T47D (cell line): ENCODE measurements around the gene ABTB1.
"Not testable (repeated sequence)": the region's sequence is repeated elsewhere in the genome, so short reads cannot be mapped to it uniquely, and the experiment has no call there.

Source experiments
- DNase-seq, 2 experiments: peaks; one replicate each; pipeline versions ENCODE4 v3.0.0 to v3.0.0-alpha.2; 2011 to 2012; ENCODE audit warnings: low read depth in 1 of 2, low spot score in 1 of 2
- JUND ChIP-seq: IDR thresholded peaks from 2 replicates; pipeline ENCODE4 v1.6.1; 2012; ENCODE audit warnings: low read depth
- in situ Hi-C: cut with HindIII; loops from 2 replicates; pipeline ENCODE4 v1.10.0; 2016; ENCODE audit warnings: low sequenced_read_pairs, low pct_unique_long_range_greater_than_20kb

ABTB1 gene

GRCh38 chr3:127678611-127679533 is 6.1 kb downstream of the ABTB1 start:
- in situ Hi-C loops: no loop called here
- no peak for DNase-seq
- no peak for TF ChIP-seq JUND

DNA sequence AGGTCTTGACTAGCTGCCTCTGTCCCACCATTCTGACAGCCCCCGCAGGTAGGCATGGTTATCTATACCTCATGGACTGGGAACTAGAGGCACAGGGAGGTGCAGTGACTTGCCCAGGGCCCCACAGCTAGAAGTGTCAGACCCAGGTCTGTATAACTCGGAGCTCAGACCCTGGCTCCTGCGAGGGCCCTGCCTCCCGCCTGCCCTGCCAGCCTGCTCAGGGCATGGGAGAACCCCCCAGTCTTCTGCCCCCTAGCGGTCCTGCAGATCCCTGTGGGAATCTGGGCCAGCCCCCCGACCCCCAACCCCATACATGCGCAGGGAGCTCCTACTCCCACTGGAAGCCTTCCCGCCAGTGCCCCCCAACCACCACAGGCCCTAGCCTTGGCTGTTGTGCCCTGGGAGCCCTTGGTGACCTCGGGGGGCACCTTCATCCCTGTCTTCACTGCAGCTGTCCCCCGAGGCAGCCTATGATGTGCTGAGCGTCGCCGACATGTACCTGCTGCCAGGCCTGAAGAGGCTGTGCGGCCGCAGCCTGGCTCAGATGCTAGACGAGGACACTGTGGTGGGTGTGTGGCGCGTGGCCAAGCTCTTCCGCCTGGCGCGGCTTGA is 6.9 kb downstream of the ABTB1 start:
- in situ Hi-C loops: no loop called here
- DNase-seq: no peak
- TF ChIP-seq JUND: no peak

DNA sequence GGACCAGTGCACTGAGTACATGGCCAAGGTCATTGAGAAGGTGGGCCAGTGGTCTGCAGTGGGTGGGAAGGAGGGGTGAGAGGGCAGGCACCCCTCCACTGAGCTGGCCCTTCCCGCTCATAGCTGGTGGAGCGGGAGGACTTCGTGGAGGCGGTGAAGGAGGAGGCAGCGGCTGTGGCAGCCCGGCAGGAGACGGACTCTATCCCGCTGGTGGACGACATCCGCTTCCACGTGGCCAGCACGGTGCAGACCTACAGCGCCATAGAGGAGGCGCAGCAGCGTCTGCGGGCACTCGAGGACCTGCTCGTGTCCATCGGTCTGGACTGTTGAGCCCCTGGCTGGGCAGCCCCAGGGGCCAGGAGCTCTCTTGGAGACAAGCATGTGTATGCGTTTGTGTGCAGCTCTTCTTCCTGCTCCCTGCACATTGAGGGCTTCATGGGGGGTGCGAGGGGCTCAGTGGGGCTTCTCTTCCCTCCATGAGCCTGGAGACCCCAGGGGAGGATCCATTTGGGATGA is 7.5 kb downstream of the ABTB1 start:
- no peak for DNase-seq
- no peak for TF ChIP-seq JUND
- in situ Hi-C loops: no loop called here

GRCh38 chr3:127680798-127681221 is 8.1 kb downstream of the ABTB1 start:
- in situ Hi-C loops: no loop called here
- TF ChIP-seq JUND: no peak
- DNase-seq: no peak

- DNase-seq, in situ Hi-C loops: not testable (repeated sequence)
Measured at GRCh38 chr3:127682175-127682554, 9.4 kb downstream of the ABTB1 start.

GRCh38 chr3:127682561-127682960 is 9.8 kb downstream of the ABTB1 start:
- in situ Hi-C loops: no loop called here
- TF ChIP-seq JUND: no peak
- DNase-seq: no peak

- DNase-seq: no peak
- in situ Hi-C loops: no loop called here
- TF ChIP-seq JUND: no peak
Measured at GRCh38 chr3:127684871-127685707, 12.3 kb downstream of the ABTB1 start.

DNA sequence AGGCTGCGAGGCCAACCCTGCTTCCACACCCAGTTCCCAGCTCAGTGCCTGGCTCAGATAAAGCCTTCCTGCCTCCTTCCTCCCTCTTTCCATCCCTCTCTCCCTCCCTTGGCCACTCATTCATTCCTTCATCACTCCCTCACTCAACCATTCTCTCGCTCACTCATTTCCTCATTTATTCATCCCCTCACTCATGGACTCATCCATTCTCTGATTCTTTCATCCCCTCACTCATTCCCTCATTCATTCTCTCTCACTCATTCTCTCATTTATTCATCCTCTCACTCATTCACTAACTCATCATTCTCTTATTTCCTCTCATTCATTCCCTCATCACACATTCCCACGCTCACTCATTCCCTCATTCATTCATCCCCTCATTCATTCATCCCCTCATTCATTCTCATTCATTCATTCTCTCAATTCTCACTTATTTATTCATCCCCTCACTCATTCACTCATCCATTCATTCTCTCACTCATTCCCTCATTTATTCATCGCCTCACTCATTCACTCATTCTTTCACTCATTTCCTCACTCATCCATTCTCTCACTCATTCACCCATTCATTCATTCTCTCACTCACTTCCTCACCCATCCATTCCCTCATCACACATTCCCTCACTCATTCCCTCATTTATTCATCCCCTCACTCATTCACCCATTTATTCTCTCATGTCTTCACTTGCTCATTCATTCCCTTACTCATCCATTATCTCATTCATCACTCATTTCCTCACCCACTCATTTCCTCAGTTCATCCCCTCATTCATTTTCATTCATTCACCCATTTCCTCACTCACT is 13.2 kb downstream of the ABTB1 start:
- in situ Hi-C loops: no loop called here
- no peak for DNase-seq
- TF ChIP-seq JUND: no peak

- in situ Hi-C loops: no loop called here
- no peak for DNase-seq
- TF ChIP-seq JUND: no peak
Measured at GRCh38 chr3:127686512-127686894, 13.8 kb downstream of the ABTB1 start.

DNA sequence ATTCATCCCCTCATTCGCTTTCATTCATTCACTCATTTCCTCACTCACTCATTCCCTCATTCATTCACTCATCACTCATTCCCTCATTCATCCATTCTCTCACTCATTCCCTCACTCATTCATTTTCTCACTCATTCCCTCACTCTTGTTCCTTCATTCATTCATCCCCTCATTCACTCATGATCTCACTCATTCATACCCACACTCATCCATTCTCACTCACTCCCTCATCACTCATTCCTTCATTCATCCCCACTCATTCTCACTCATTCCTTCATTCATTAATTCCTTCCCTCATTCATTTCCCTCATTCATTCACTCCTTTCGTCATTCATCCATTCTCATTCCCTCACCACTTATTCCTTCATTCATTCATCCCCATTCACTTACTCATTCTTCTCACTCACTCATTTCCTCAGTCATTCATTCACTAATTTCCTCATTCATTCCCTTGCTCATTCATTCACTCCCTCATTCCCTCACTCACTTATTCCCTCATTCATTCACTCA is 14.5 kb downstream of the ABTB1 start:
- in situ Hi-C loops: no loop called here
- TF ChIP-seq JUND: no peak
- DNase-seq: no peak

DNA sequence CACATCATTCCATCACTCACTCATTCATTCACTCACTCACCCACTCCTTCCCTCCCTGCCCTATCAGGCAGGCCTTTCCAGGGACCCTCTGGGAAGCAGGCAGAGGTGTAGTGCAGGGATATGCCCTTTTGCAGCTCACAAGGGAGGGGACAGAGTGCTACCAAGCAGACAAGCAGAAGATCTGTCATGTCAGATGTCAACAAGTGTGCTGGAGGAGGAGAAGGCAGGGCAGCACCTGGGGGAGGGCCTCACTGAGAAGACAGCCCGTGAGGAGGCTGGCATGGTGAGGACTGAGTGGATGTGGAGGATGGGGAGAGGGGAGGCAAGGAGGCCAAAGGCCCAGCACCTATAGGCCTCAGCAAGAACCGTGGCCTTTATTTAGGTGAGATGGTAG is 15.3 kb downstream of the ABTB1 start:
- TF ChIP-seq JUND: no peak
- DNase-seq: no peak
- in situ Hi-C loops: no loop called here
